GM12872 (cell line): ENCODE measurements around the gene NBL1.

Experiments
- TF ChIP-seq, protein P1 (sequence below): IDR thresholded peaks from 3 replicates; pipeline ENCODE4 v1.5.1; 2011; ENCODE audit warnings: low read depth, mild to moderate bottlenecking, low read length, moderate library complexity; ENCODE audit not compliant: insufficient read depth

The NBL1 gene

DNA sequence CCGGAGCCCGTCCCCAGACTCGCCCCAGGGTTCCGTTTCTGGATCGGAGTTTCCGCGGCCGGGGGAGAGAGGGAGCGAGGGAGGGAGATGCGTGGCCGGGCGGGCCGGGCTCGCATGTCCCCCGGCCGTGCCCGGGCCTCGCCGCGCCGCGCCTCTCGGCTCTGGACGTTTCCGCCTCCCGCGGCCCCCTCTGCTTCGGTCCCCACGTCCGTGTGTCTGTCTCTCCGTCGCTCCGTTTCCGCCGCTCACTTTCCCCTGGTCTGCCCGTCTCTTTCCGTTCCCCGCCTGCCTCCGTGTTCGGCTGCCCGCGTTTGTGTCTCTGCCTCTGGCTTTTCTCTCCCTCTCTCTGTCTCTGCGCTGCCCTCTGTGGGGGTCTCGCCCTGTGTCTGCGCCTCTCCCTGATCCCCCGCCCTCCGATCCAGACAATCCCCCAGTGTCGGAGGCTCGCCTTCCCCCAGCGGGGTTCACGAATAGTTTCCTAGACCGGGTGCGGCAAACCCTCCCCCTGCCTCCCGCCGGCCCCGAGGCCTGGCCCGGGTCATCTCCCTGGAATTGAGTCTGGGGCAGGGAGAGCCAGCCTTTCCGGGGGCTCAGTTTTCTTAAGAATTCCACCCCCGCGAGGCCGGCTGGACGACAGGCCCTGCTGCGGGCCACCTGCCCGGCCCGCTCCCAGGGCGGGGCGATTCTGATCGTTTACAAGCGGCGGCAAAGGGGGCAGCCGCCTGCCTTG is 735 bp downstream of the NBL1 start:
- TF ChIP-seq, protein P1, sequence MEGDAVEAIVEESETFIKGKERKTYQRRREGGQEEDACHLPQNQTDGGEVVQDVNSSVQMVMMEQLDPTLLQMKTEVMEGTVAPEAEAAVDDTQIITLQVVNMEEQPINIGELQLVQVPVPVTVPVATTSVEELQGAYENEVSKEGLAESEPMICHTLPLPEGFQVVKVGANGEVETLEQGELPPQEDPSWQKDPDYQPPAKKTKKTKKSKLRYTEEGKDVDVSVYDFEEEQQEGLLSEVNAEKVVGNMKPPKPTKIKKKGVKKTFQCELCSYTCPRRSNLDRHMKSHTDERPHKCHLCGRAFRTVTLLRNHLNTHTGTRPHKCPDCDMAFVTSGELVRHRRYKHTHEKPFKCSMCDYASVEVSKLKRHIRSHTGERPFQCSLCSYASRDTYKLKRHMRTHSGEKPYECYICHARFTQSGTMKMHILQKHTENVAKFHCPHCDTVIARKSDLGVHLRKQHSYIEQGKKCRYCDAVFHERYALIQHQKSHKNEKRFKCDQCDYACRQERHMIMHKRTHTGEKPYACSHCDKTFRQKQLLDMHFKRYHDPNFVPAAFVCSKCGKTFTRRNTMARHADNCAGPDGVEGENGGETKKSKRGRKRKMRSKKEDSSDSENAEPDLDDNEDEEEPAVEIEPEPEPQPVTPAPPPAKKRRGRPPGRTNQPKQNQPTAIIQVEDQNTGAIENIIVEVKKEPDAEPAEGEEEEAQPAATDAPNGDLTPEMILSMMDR: no peak

DNA sequence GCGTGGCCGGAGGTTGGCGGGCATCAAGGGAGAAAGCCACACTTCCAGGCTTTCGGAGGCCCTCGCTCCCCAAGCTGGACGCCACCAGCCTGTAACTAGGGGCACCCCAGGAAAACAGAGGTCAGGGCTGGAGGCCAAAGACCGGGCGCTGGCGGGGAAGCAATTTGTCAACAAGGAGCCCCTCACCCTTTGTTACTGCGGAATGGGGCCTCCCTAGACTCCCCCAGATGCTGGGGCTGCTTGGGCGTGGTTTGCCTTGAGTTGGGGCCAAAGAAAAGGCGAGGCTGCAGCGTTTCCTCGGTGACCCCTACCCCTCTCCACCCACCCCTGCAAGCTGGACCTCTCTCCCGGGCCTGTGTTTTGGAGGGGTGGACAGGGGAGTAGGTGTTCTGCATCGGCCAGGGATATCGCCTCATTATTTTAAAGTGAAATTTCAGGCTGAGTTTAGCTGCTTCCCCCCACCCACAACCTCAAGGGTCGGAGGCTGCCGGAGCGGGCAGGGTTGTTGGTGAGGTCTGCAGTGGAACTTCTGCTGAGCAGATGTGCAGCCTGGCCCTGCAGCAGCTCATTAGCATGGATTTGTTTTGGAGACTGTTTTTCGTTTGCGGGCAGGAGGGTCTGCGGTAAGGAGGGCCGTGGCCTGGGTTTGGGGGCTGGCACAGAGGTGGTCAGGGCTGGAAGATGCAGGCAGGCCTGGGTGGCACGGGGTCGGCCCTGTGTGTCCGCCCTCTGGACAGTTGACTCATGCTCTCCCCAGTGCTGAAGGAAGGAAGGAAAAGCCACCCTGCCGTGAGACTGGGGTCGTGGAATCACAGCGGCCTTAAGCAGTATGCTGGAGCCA is 1.5 kb downstream of the NBL1 start:
- TF ChIP-seq, protein P1: no peak

DNA sequence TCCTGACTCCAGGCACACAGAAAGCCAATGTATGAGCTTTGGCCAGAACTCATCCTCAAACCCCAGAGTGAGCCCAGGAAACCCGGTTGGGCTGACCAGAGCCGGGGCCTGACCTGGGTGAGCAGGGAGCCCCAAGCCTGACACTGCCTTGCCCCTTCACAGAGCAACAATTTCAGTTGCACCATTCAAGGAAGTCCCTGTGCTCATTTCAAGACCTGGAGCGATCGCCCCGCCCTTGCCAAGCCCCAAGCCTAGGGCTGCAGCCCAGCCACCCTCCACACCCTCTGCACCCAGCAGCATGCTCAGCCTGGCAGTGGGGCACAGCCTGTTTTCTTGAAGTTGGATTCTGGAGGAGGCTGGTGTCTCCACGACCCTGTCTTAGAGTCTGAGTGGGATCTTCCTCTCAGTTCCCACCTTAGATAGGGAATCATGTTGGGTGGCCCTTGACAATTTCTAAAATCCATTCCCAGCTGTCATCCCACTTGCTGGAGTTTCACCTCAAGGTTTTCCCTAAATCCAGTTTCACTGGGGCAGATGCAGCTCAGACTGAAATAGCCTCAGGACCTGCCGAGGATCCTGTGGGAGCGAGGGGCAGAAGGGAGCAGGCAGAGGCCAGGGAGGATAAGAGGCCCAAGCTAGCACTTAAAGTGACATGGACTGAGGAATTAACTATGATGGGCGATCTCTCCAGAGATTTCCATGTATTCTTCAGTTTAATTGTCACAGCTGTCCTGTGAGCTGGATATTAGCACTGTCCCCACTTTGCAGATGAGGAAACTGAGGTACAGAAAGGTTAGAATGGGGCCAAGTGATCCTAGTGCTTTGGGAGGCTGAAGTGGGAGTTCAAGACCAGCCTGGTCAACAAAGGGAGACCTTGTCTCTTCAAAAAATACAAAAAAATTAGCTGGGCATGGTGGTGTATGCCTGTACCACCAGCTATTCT is 2.5 kb downstream of the NBL1 start:
- TF ChIP-seq, protein P1: no peak

DNA sequence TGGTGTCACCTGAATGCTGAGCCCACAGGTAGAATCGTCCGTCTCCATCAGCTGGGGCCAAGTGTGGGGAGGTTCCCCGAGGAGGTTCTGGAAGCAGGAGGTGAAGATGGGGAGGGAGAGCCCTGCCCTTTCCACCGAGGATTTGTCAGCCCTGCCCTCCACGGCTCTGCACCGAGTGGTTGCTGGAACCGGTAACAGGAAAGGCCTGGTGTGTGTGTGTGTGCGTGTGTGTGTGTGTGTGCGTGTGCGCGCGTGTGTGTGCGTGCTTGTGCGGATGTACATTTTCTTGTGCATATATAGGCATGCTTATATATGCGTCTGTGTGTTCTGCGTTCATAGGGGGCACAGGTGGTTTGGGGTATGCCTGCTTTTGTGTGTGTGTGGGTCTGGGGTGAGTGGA is 3.5 kb downstream of the NBL1 start:
- TF ChIP-seq, protein P1: no peak

DNA sequence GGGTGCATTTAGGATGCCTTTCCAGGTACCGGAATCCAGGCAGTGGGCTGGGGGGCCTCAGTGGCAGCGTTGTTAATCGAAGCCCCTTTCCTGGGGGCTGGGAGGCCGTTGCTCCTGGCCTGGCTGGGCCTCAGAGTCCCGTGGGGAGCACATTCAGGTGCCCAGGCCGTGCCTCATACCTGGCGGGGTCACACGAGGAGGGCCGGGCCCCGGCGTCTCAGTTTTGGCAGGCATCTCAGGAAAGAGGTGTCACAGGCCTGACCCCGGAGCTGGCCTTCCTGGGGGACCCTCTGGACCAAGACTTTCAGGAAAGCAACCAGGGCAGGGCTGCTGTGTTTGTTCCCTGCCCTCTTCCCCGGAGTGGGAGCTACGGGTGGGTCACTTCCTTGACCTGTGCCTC is 4.1 kb downstream of the NBL1 start:
- TF ChIP-seq, protein P1: no peak

DNA sequence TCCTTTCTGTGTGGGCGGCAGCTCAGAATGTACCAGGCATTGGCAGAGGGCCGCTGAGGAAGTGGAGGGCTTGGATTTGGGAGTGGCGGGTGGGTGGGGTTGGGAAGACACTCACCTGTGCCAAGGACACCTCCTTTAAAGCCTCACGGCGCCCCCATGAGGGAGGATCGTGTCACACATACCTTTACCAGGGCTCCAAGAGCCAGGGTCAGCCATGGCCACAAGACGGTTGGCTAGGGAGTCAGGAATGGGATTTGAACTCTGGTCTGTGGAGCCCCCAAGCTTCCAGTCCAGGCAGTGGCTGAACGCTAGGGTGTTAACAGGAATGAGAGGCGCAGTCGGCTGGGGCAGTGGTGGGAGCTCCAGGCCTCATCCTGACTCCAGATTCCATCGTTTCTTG is 4.6 kb downstream of the NBL1 start:
- TF ChIP-seq, protein P1: no peak
